ENCODE measurements around the gene FGF8. TPM values are rescaled to one million over a fixed set of nuclear protein-coding genes. Genes with fewer than 3 reads are reported as not detected.

Gene FGF8
- total and polyA plus RNA-seq, 7 experiments from 2014 or later = not detected

- Mint-ChIP-seq H3K4me3 (peak overlapping the region; percentile 0 to 96 (median 50)), H3K27me3 (peaks cover 38 to 62% (median 49%) of the 10 kb centered on the region in 5 donors), H3K9me3 (no peaks in the 10 kb centered on the region), H3K4me1 (peaks cover 31 to 59% (median 41%) of the 10 kb centered on the region in 7 donors), H3K36me3 (peaks cover 0 to 3% (median 0%) of the 10 kb centered on the region in 5 donors), H3K27ac (no peak overlapping the region)
- ChIA-PET POLR2A (no interaction called here), CTCF (no interaction called here)
- peaks cover 8 to 37% of the 10 kb centered on the region in 2 donors for H3K27me3 ChIP-seq (ENCODE audit: control insufficient read depth in 2 of 2, insufficient read depth in 2 of 2, low read length in 2 of 2)
- DNase-seq (no peak), ATAC-seq (no peak)
- H3K9me3 ChIP-seq (ENCODE audit: control insufficient read depth in 2 of 3, low read length in 3 of 3) = no peaks in the 10 kb centered on the region
- intact Hi-C loops (cut with micrococcal nuclease) = no loop called here
- H3K4me3 ChIP-seq (ENCODE audit: low read length) = no peak overlapping the region
- H3K27ac ChIP-seq (ENCODE audit: low read depth, low read length) = no peak overlapping the region
- no peaks in the 10 kb centered on the region for H3K36me3 ChIP-seq (ENCODE audit: control insufficient read depth in 2 of 3, insufficient read depth in 3 of 3, low read length in 3 of 3)
- peaks cover 21 to 49% of the 10 kb centered on the region in 2 donors for H3K4me1 ChIP-seq (ENCODE audit: control insufficient read depth in 2 of 2, insufficient read depth in 2 of 2, low read length in 2 of 2)
These were observed 1.8 kb upstream of the FGF8 start for GRCh38 chr10:101777619-101778145.

- Histone ChIP-seq H3K36me3 (ENCODE audit: control insufficient read depth in 2 of 3, insufficient read depth in 3 of 3, low read length in 3 of 3) (no peaks in the 10 kb centered on the region), H3K27me3 (ENCODE audit: control insufficient read depth in 2 of 2, insufficient read depth in 2 of 2, low read length in 2 of 2) (peaks cover 8 to 37% of the 10 kb centered on the region in 2 donors), H3K4me3 (ENCODE audit: low read length) (no peak overlapping the region), H3K4me1 (ENCODE audit: control insufficient read depth in 2 of 2, insufficient read depth in 2 of 2, low read length in 2 of 2) (peaks cover 13 to 37% of the 10 kb centered on the region in 2 donors), H3K27ac (ENCODE audit: low read depth, low read length) (no peak overlapping the region), H3K9me3 (ENCODE audit: control insufficient read depth in 2 of 3, low read length in 3 of 3) (no peaks in the 10 kb centered on the region)
- H3K4me1 Mint-ChIP-seq = peaks cover 23 to 45% (median 34%) of the 10 kb centered on the region in 7 donors
- peak overlapping the region in 5 of 10 donors; percentile 41 to 96 (median 80) for H3K4me3 Mint-ChIP-seq
- ATAC-seq = no peak
- ChIA-PET POLR2A (no interaction called here), CTCF (no interaction called here)
- intact Hi-C loops (cut with micrococcal nuclease) = no loop called here
- H3K27ac Mint-ChIP-seq = no peak overlapping the region
- H3K27me3 Mint-ChIP-seq = peaks cover 50 to 76% (median 61%) of the 10 kb centered on the region in 5 donors
- H3K9me3 Mint-ChIP-seq = no peaks in the 10 kb centered on the region
- no peak for DNase-seq
- H3K36me3 Mint-ChIP-seq = peaks cover 0 to 3% (median 0%) of the 10 kb centered on the region in 5 donors
These were observed 375 bp upstream of the FGF8 start for GRCh38 chr10:101776161-101776817.

DNA sequence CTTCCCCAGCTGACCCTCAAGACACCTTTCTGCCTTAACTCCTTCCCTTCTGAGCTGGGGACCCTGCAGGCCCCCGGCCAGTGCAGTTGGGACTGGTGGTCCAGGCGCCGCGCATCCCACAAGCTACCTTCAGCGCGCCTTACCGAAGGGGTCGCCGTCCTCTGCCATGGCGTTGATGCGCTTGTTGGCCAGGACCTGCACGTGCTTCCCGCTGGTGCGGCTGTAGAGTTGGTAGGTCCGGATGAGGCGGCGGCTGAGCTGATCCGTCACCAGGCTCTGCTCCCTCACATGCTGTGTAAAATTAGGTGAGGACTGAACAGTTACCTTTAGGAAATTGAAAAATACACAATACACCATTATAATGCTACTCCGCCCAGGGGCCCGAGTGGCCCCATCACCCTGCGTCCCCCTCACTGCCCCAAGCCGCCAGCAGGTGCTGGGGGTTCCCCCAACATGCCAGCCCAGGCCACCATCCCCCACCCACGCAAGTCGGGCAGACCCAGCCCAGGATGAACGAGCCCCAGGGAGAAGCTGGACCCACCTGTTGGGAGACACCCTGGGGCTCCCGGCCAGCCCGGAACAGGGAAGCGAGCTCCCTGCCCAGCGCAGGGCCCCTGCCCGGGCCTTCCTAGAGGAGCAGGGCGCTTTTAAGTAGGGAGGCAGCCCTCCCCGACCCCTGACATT is 1.2 kb downstream of the FGF8 start:
- Histone ChIP-seq H3K4me1 (ENCODE audit: control insufficient read depth in 2 of 2, insufficient read depth in 2 of 2, low read length in 2 of 2) (peaks cover 0 to 25% of the 10 kb centered on the region in 2 donors), H3K27ac (ENCODE audit: low read depth, low read length) (no peak overlapping the region), H3K4me3 (ENCODE audit: low read length) (no peak overlapping the region), H3K36me3 (ENCODE audit: control insufficient read depth in 2 of 3, insufficient read depth in 3 of 3, low read length in 3 of 3) (no peaks in the 10 kb centered on the region), H3K27me3 (ENCODE audit: control insufficient read depth in 2 of 2, insufficient read depth in 2 of 2, low read length in 2 of 2) (peaks cover 8 to 37% of the 10 kb centered on the region in 2 donors), H3K9me3 (ENCODE audit: control insufficient read depth in 2 of 3, low read length in 3 of 3) (no peaks in the 10 kb centered on the region)
- Mint-ChIP-seq H3K27me3 (peaks cover 52 to 78% (median 67%) of the 10 kb centered on the region in 5 donors), H3K4me1 (peaks cover 16 to 37% (median 30%) of the 10 kb centered on the region in 7 donors), H3K9me3 (no peaks in the 10 kb centered on the region), H3K4me3 (peak overlapping the region in 8 of 10 donors; percentile 13 to 71 (median 48)), H3K36me3 (peaks cover 0 to 3% (median 0%) of the 10 kb centered on the region in 5 donors), H3K27ac (no peak overlapping the region)
- ATAC-seq (peak; percentile 32), DNase-seq (no peak)
- intact Hi-C loops (cut with micrococcal nuclease) = no loop called here
- POLR2A ChIA-PET = no interaction called here
- CTCF ChIA-PET = interaction anchor here (1.3 kb wide), 1 partner anchor 10 kb away, joined by 6 read pairs; no protein-coding TSS in a partner anchor

- H3K4me3 ChIP-seq (ENCODE audit: low read length) = no peak overlapping the region
- no peaks in the 10 kb centered on the region for H3K36me3 ChIP-seq (ENCODE audit: control insufficient read depth in 2 of 3, insufficient read depth in 3 of 3, low read length in 3 of 3)
- H3K27me3 ChIP-seq (ENCODE audit: control insufficient read depth in 2 of 2, insufficient read depth in 2 of 2, low read length in 2 of 2) = peaks cover 8 to 35% of the 10 kb centered on the region in 2 donors
- no peak for ATAC-seq
- Mint-ChIP-seq H3K27me3 (peaks cover 51 to 74% (median 63%) of the 10 kb centered on the region in 5 donors), H3K36me3 (peaks cover 0 to 3% (median 0%) of the 10 kb centered on the region in 5 donors), H3K4me1 (peaks cover 9 to 34% (median 28%) of the 10 kb centered on the region in 7 donors), H3K4me3 (peak overlapping the region in 6 of 10 donors; percentile 18 to 71 (median 48)), H3K9me3 (no peaks in the 10 kb centered on the region), H3K27ac (no peak overlapping the region)
- intact Hi-C loops (cut with micrococcal nuclease) = no loop called here
- no peak for DNase-seq
- H3K4me1 ChIP-seq (ENCODE audit: control insufficient read depth in 2 of 2, insufficient read depth in 2 of 2, low read length in 2 of 2) = peaks cover 0 to 19% of the 10 kb centered on the region in 2 donors
- H3K9me3 ChIP-seq (ENCODE audit: control insufficient read depth in 2 of 3, low read length in 3 of 3) = no peaks in the 10 kb centered on the region
- H3K27ac ChIP-seq (ENCODE audit: low read depth, low read length) = no peak overlapping the region
- ChIA-PET POLR2A (no interaction called here), CTCF (interaction anchor here (0.5 to 1.3 kb wide), 2 partner anchors 10 to 63 kb away, joined by 3 to 6 read pairs; no protein-coding TSS in a partner anchor)
These were observed 1.9 kb downstream of the FGF8 start for GRCh38 chr10:101773923-101774588.

- Histone ChIP-seq H3K36me3 (ENCODE audit: control insufficient read depth in 2 of 3, insufficient read depth in 3 of 3, low read length in 3 of 3) (no peaks in the 10 kb centered on the region), H3K27me3 (ENCODE audit: control insufficient read depth in 2 of 2, insufficient read depth in 2 of 2, low read length in 2 of 2) (peaks cover 8 to 27% of the 10 kb centered on the region in 2 donors), H3K9me3 (ENCODE audit: control insufficient read depth in 2 of 3, low read length in 3 of 3) (no peaks in the 10 kb centered on the region), H3K27ac (ENCODE audit: low read depth, low read length) (no peak overlapping the region), H3K4me1 (ENCODE audit: control insufficient read depth in 2 of 2, insufficient read depth in 2 of 2, low read length in 2 of 2) (peaks cover 0 to 17% of the 10 kb centered on the region in 2 donors), H3K4me3 (ENCODE audit: low read length) (no peak overlapping the region)
- DNase-seq (no peak), ATAC-seq (no peak)
- no peak overlapping the region for H3K27ac Mint-ChIP-seq
- CTCF ChIA-PET = interaction anchor here (0.9 to 1.3 kb wide), 2 partner anchors 11 to 170 kb away, joined by 4 to 6 read pairs; no protein-coding TSS in a partner anchor
- H3K4me1 Mint-ChIP-seq = peaks cover 5 to 29% (median 24%) of the 10 kb centered on the region in 7 donors
- H3K27me3 Mint-ChIP-seq = peaks cover 45 to 72% (median 55%) of the 10 kb centered on the region in 5 donors
- peaks cover 0 to 3% (median 0%) of the 10 kb centered on the region in 5 donors for H3K36me3 Mint-ChIP-seq
- POLR2A ChIA-PET = no interaction called here
- peak overlapping the region in 3 of 10 donors; percentile 3 to 69 (median 10) for H3K4me3 Mint-ChIP-seq
- no peaks in the 10 kb centered on the region for H3K9me3 Mint-ChIP-seq
- intact Hi-C loops (cut with micrococcal nuclease) = no loop called here
These were observed 2.8 kb downstream of the FGF8 start for GRCh38 chr10:101772895-101773761.

All from naive thymus-derived CD4-positive, alpha-beta T cell (primary cell).